Measurements from ENCODE around the gene NETO1.

NETO1 gene, protein sequence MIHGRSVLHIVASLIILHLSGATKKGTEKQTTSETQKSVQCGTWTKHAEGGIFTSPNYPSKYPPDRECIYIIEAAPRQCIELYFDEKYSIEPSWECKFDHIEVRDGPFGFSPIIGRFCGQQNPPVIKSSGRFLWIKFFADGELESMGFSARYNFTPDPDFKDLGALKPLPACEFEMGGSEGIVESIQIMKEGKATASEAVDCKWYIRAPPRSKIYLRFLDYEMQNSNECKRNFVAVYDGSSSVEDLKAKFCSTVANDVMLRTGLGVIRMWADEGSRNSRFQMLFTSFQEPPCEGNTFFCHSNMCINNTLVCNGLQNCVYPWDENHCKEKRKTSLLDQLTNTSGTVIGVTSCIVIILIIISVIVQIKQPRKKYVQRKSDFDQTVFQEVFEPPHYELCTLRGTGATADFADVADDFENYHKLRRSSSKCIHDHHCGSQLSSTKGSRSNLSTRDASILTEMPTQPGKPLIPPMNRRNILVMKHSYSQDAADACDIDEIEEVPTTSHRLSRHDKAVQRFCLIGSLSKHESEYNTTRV

DNA sequence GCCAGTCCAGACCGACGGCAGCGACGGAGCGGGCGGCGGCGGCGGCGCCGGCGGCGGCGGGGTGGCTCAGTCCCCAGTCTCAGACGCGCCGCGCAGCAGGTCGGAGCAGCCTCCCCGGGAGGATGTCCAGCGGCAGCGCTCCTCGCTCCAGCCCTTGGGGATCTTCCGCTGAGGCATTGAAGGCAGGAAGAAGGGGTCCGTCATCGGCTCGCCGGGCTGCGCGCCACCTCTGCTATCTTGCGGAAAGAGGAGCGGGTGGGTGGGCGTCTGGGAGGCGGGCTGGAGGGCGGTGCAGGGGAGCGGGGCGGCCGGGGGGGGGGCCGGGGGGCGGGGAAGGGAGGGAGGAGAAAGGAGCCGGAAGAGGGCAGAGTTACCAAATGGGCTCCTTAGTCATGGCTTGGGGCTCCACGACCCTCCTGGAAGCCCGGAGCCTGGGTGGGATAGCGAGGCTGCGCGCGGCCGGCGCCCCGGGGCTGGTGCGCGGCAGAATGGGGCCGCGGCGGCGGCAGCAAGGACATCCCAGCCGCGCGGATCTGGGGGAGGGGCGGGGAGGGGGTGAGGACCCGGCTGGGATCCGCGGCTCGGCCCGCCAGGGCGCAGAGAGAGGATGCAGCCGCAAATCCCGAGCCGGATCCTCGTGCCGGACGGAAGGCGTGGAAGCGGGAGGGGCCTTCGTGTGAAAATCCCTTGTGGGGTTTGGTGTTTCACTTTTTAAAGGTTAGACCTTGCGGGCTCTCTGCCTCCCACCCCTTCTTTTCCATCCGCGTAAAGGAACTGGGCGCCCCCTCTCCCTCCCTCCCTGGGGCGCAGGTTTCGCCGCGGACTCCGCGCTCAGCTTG lies at the start of gene NETO1:
Gene NETO1, minus strand, starts transcription at position 242 of the 839 bp plus-strand sequence. CDS start 696 bp downstream, outside the sequence.
- DNase-seq (ENCODE audit: low read depth), result no peak

DNA sequence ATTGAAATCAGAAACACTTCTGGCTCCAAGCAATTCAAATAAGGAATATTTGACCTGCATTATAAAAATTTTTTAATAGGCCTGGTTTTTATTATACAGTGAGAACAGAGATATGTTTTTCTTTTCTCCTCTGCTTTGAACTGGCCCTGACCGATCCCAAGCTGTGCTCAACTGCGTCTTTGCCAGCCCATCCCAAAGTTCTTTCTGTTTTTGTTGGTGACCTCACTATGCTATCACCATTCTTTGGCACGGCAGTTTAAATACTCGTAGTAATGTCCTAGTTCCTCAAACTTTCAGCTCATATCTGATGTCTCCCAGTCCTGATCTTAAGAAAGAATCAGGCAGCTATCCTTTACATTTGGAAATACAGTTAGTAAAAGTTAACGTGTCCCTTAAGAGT lies 42.3 kb upstream of the NETO1 start:
- DNase-seq (ENCODE audit: low read depth), result no peak

DNA sequence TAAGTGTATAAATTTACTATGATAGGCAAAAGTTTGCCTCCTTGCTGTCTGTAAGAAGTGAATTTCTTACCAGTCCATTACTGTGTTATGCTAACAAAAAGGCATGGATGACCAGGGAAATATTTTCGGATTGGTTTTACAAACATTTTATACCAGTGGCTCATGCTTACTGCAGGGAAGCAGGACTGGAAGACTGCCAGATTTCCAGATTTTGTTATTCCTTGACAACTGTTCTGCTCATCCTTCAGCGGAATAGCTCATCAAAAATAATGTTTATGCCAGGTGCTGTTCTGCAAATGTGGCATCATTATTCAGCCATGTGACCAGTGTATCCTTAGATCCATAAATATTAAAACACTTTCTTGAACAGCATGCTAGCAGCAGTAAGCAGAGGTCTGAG lies 40.4 kb upstream of the NETO1 start:
- no peak for DNase-seq (ENCODE audit: low read depth)

DNA sequence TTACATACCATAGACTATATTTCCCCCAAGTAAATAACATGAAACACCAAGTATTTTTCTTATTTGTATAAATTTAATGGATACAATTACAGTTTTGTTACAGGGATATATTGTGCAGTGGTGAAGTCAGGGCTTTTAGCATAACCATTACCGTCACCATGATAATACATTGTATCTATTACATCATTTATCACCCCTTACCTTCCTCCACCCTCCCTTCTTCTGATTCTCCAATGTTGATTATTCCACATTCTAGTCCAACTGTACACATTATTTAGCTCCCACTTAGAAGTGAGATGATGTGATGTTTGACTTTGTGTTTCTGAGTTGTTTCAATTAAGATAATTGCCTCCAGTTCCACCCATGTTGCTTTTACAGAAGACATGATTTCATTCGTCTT lies 35.2 kb upstream of the NETO1 start:
- no peak for DNase-seq (ENCODE audit: low read depth)

DNA sequence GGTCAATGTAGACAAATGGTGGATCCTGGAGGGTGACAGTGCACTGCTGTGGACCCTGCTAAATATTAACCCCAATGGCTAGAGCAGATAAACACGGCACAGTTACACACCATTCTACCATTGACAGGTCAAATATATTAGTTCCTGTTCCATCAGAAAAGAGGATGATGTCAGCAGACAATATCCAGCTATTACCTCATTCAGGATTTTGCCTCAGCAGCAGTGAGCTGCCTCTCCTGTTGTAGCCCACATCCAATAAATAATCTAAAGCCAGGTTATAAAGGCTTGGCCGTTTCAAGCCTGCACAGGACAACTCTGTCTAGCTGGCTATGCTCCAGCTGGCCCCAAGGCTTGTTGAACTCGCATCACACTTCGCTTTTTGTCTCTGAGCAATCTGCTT lies 31.6 kb upstream of the NETO1 start:
- DNase-seq (ENCODE audit: low read depth), result no peak

DNA sequence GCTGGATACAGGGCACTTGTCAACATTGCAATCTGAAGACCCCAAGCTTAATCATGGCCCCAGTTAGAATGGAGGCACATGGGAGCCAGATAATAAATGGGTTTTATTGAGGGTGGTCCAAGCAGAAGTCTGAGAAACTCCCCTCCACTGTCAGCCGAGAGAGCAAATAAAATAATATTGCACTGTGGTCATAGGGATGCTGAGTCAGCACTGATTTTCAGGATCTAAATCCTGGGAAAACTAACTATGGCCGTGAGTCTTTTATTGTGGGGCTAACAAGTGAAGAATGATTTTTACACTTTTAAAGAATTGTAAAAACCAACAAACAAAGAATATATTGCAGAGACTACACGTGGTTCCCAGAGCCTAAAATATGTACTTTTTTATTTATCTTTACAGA lies 31.1 kb upstream of the NETO1 start:
- no peak for DNase-seq (ENCODE audit: low read depth)

DNA sequence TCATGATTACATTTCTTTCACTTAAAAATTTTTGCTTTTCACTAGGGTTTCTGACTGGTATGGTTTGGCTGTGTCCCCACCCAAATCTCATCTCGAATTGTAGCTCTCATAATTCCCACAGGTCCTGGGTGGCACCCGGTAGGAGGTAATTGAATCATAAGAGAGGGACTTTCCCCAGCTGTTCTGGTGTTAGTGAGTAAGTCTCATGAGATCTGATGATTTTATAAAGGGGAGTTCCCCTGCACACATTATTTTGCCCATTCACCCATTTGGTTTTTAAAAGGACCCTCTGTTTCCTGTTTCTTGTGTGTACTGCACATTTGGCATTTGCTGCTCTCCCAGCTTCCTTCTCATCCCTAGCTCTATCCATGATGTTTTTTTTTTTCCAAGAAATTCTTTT lies 27.8 kb upstream of the NETO1 start:
- no peak for DNase-seq (ENCODE audit: low read depth)

DNA sequence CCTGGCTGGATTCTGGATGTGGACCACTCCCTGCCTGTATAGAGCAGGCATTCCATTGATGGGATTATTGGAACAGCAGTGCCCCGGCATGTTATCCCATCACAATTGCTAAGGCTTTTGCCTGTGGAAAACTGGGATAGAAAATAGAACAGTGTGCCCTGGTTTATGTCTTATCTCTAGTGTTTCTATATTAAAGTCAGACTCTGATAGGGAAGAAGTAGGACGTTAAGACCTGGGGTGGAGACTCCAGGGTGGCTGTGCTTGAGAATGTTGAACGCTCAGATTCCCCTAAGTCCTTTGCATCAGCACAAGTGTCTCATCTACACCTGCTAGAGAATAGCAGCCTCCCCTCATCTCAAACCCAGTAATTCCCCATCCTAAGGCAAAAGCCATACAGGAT lies 10.8 kb upstream of the NETO1 start:
- DNase-seq (ENCODE audit: low read depth), result no peak

DNA sequence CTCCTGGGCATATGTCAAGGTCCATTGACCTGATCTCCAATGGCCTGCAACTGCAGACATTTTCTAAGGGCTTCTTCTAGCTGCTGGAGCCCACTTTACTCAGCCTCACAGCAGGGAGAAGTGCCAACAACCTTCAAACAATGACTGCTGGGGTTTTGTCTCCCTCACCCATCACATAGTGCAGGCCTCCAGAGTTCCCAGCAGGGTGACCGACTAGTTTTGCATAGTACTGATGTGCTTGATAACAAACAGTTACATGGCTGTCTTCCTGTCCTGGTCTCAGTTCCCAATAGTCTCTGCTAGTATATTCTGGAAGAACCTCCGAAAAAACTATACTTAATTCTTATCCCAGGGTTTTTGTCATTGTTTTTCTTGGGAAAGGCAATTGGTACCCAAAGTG lies 10.4 kb upstream of the NETO1 start:
- no peak for DNase-seq (ENCODE audit: low read depth)

DNA sequence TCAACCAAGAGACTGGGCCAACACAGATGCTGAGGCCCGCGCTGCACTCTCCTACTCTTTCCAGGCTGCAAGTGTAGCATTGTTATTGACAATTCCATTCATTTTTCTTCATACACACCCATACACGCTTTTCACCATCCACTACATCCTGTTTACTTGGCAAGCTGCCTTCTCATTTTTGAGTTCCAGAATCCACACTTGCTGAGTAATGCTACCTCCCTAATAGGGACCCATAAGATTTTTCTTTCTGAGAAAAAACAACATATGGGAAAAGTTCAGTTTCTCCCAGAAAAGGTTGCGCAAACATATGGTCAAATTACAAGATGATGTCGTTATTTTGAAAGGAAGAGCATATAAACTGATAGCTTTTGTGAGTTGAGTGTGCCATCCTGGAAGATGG lies 3.3 kb upstream of the NETO1 start:
- no peak for DNase-seq (ENCODE audit: low read depth)

DNA sequence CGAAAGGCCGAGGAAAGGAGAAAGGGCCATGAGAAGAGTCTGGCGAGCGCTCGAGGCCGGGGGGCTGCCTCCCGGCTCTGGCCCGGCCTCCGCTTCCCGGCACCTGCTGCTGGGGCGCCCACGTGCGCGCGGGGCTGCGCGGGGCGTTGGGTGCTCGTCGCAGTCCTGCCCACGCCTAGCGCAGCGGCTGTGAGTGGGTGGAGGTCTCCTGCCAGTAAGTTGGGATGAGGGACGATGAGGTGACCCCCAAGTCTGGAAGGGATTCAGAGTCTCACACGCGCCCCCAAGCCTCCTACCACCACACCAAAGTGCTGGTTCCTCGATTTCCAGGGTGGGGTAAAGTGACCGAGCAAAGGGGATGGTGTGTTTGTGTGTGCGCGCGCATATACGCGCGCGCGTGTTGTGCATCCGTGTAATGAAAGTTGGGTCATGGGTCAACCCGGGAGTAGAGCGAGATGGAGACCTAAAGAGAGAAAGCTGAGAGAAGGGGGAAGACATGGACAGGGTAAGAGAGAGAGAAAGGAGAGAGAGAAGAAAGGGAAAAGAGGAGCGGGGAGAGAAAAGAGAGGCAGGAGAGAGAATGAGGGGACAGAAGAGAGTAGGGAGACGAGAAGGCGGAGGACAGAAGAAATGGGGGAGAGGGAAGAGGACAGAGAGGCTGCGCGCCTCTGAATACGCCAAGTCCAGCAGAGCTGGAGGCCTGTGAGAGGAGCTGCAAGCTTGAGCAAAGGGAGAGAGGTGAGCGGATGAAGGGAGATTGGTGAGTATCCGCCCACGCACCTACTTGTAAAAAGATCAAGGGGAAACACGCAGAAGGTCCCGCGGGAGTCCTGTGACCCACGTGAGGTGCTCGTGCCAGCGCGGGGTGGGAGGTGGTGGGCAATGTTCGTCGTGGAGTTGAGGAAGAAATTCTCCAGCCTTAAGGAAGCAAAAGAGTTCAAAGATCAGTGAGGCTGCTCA lies 1.7 kb upstream of the NETO1 start:
- no peak for DNase-seq (ENCODE audit: low read depth)

DNA sequence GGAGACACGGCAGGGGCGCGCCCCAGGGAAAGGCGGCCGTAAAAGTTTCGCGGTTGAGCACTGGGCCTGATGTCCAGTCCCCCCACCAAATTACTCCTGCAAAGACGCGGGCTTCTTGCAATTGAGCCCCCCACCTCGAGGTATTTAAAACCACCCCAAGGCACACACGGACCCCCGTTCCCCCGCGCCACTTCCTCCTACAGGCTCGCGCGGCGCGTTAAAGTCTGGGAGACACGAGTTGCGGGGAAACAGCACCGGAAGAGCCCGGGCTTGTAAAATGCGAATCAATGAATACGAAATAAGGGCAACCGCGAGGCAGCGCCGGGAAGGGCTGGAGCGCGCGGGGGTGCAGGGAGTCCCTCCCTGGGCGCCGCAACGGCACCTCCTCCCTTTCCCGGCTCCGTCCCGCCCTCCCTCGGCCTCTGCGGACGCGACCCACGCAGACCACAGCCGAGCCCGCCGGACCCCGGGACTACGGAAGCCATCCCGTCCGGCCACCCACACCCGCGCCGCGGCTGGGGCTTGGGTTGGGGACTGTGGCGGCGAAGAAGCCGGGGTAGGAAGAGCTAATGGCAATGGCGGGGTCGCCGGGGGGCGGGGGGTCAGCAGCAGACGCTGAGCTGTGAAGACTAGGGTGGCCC lies 918 bp upstream of the NETO1 start:
- DNase-seq (ENCODE audit: low read depth), result no peak

DNA sequence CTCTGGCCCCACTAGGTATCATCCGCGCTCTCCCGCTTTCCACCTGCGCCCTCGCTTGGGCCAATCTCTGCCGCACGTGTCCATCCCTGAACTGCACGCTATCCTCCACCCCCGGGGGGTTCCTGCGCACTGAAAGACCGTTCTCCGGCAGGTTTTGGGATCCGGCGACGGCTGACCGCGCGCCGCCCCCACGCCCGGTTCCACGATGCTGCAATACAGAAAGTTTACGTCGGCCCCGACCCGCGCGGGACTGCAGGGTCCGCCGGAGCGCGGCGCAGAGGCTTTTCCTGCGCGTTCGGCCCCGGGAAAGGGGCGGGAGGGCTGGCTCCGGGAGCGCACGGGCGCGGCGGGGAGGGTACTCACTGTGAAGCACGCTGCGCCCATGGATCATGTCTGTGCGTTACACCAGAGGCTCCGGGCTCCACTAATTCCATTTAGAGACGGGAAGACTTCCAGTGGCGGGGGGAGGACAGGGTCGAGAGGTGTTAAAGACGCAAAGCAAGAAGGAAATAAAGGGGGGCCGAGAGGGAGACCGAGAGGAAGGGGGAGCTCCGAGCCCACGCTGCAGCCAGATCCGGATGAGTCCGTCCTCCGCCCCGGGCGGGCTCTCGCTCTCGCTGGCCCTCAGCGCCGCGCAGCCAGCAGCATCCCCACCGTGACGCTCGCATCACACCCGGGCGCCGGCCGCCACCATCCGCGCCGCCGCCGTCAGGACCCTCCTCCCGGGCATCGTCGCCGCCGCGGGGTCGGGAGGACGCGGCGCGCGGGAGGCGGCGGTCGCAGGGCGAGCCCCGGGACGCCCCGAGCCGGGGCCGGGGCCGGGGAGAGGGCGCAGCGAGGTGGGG lies 664 bp downstream of the NETO1 start:
- no peak for DNase-seq (ENCODE audit: low read depth)

DNA sequence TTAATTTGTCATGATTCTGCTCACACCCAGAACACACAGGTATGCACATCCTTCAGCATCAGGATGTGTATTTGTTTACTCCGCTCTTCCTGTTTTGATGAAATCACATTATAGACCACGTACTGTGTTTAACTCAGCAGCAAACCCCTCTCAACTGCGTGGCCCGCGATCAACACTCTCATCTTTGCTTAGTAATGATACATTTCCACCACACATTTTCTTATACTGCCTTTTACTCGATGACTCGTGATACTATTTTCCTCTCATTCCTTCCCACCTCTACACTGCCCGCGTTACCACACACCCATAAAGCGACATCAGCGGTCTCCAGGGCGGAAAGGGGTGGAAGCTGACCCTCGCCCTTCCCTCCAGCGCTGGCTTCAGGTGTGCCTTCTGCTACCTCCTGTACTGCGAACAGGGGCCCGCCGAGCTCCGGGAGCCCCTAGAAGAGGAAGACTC lies 1.3 kb downstream of the NETO1 start:
- no peak for DNase-seq (ENCODE audit: low read depth)

DNA sequence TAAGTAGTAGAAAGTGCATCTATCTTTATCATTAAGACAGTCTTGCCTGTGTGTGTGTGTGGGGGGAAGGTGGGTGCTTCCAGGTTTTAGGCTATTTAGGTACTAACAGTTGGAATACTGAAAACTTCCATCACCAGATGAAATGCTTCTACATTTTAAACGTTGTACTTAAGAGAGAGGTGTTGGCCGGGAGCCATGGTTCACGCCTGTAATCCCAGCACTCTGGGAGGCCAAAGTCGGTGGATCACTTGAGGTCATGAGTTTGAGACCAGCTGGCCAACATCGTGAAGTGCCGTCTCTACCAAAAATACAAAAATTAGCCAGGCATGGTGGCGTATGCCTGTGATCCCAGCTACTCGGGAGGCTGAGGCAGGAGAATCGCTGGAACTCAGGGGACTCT lies 4.0 kb downstream of the NETO1 start:
- DNase-seq (ENCODE audit: low read depth), result no peak

DNA sequence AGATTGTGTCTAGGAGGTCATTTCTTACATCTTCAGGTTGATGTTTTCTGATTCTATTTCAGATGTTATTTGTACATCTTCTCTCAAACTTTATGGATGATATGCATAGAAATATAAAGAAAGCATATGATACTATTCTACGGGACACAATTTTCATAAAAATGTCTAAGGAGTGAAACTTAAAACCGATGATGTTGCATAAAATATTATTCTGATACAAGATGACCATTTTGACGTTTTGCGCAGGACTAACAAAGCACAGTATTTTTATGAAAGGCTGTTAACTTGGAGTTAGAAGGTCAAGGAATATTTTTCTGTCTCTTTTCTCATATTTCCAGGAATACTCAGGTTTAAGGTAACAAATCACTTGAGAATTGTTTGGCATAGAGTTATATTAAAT lies 8.7 kb downstream of the NETO1 start:
- no peak for DNase-seq (ENCODE audit: low read depth)

DNA sequence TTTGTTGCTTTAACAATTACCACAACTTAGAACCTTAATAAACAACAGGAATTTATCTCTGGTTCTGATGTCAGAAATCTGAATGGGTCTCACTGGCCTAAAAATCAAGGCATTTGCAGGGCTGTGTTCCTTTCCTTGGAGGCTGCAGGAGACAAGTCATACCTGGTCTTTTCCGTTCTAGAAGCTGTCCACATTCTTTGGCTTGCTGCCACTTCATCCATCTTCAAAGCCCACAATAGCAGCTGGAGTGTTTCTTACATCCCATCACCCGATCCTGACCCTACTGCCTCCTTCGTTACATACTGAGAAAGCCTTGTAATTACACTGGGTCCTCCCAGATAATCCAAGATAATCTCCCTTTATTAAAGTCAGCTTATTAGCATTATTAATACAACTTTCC lies 18.1 kb downstream of the NETO1 start:
- no peak for DNase-seq (ENCODE audit: low read depth)

DNA sequence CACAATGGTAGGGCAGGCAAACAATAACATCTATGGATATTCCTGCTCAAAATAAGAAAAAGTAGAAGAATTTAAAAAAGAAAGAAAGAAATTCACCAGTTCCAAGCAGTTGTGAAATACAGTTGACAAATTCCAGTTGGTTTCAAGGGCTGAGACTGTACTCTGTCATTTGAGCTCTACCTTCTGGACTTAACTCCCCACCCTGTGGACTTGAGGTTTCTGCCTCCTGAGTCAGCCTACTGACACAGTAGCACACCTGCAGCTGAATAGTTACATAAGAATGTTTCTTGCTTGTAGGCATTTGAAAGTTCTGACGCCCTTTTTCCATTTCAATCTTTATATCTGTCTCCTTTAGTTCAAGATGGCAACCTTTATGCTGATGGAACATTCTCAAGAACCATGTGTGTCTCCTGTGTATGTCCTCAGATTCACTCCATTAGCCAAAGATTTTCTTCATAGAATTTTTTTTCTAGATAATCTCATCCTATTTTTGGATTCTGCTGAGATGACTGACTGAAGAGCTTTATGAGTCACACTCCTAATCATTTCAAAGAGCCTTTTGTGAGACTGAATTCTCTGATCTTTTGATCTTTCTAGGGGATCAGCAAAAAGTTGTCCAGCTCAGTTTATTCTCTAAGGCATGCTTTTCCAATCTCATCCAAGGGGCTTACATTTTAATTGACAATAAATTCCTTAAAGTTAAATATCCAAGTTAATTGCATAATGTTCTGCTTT lies 19.1 kb downstream of the NETO1 start:
- no peak for DNase-seq (ENCODE audit: low read depth)

DNA sequence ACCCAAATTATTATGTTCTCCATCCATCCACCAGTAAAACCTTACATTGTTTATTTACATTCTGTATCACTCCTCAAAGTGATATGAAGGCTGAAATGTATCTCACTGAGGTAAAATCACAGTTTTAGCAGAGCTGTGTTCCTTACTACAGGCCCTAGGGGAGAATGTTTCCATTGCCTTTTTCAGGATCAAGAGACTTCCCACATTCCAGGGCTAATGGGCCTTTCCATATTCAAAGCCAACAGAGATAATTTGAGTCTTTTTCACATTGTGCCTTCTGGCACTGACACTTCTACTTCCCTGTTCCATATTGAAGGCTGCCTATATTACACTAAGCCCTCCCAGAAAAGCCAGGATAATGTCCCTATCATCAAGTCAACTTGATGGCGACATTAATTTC lies 20.0 kb downstream of the NETO1 start:
- DNase-seq (ENCODE audit: low read depth), result no peak

Measured in HS-27A (cell line).